HEK293T (cell line): ENCODE results near the gene CNGA4.

Experiments used
- ELF4 ChIP-seq: fragments of 450-650 bp; IDR thresholded peaks from 2 replicates; pipeline ENCODE4 v1.6.1; 2017; ENCODE audit warnings: antibody characterized with exemption
- TARDBP ChIP-seq: fragments of 450-650 bp; IDR thresholded peaks from 2 replicates; pipeline ENCODE4 v1.6.1; 2016

DNA sequence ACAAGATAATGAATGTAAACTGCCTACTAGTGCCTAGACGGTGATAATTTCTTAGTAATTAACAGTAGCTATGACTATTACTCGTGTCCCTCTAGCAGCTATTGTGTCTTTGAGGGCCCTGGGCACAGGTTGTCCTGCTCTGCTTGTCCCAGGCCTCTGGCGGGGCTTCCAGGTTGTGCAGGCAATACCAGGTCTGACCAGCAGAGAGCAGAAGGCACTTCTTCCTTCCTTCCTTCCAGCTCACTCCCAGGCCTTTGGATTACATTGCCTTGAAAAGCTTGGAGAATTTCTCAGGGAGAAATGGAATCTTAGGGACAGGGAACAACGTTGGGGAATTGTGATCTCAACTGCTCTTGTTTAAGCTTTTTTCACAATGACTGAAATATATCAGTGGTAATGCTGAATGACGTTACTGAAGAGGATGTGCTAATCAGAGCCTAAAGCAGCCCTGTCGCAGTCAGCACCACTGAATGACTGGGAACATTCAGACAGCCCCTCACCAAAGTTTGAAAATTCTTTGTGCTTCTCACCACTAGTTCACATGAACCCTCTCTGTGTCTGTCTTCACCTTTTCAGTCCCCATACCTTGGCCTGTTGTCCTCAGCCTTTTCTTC lies 12.3 kb downstream of the CNGA4 start:
- TF ChIP-seq TARDBP (no peak), ELF4 (no peak)
